SK-N-SH treated with all-trans-retinoic acid at 6 μM for 48 hours (cell line): Measurements from ENCODE around the gene GGCX.

Experiments used
- ATAC-seq: fragments of 200-7000 bp; cut with Tn5 transposase; 3 replicates; pipeline ENCODE4 v1.9.1; 2020; ENCODE audit warnings: mild to moderate bottlenecking, moderate library complexity
- ARNTL ChIP-seq: fragments of 450-650 bp; formaldehyde crosslinking; IDR thresholded peaks from 2 replicates; pipeline ENCODE4 v1.5.0; 2020; ENCODE audit warnings: low read depth, mild to moderate bottlenecking, moderate library complexity, borderline replicate concordance
- BACH2 ChIP-seq: fragments of 250-450 bp; sonication (Bioruptor Pico); IDR thresholded peaks from 2 replicates; pipeline ENCODE4 v1.9.0; 2021; ENCODE audit warnings: mild to moderate bottlenecking, borderline replicate concordance
- CSDC2 ChIP-seq: fragments of 250-450 bp; sonication (Bioruptor Pico); IDR thresholded peaks from 2 replicates; pipeline ENCODE4 v1.5.0; 2020; ENCODE audit warnings: mild to moderate bottlenecking, moderate library complexity
- ESRRG ChIP-seq: fragments of 250-450 bp; sonication (Bioruptor Pico); IDR thresholded peaks from 2 replicates; pipeline ENCODE4 v1.6.1; 2021; ENCODE audit warnings: mild to moderate bottlenecking
- GLIS3 ChIP-seq: fragments of 250-450 bp; sonication (Bioruptor Pico); IDR thresholded peaks from 2 replicates; pipeline ENCODE4 v1.5.0; 2020; ENCODE audit warnings: mild to moderate bottlenecking, moderate library complexity
- ISL1 ChIP-seq: fragments of 250-450 bp; sonication (Bioruptor Pico); IDR thresholded peaks from 2 replicates; pipeline ENCODE4 v2.1.2; 2022; ENCODE audit warnings: mild to moderate bottlenecking, moderate library complexity
- OSR1 ChIP-seq: fragments of 250-450 bp; sonication (Bioruptor Pico); IDR thresholded peaks from 2 replicates; pipeline ENCODE4 v1.8.0; 2022; ENCODE audit warnings: moderate library complexity, mild to moderate bottlenecking, inconsistent platforms
- PPARA ChIP-seq: fragments of 250-450 bp; sonication (Bioruptor Pico); IDR thresholded peaks from 2 replicates; pipeline ENCODE4 v1.5.0; 2020; ENCODE audit warnings: mild to moderate bottlenecking, borderline replicate concordance
- RARB ChIP-seq: fragments of 250-450 bp; sonication (Bioruptor Pico); IDR thresholded peaks from 2 replicates; pipeline ENCODE4 v1.8.0; 2021; ENCODE audit warnings: mild to moderate bottlenecking, moderate library complexity
- SNAI2 ChIP-seq: fragments of 250-450 bp; sonication (Bioruptor Pico); IDR thresholded peaks from 2 replicates; pipeline ENCODE4 v1.5.0; 2020; ENCODE audit warnings: mild to moderate bottlenecking, moderate library complexity
- TCF4 ChIP-seq: fragments of 250-450 bp; sonication (Bioruptor Pico); IDR thresholded peaks from 2 replicates; pipeline ENCODE4 v1.8.0; 2021; ENCODE audit warnings: mild to moderate bottlenecking, moderate library complexity, borderline replicate concordance
- TOX ChIP-seq: fragments of 250-450 bp; sonication (Bioruptor Pico); IDR thresholded peaks from 2 replicates; pipeline ENCODE4 v1.8.0; 2021; ENCODE audit warnings: mild to moderate bottlenecking, moderate library complexity, borderline replicate concordance
- ZC3H10 ChIP-seq: fragments of 250-450 bp; sonication (Bioruptor Pico); IDR thresholded peaks from 2 replicates; pipeline ENCODE4 v1.5.1; 2021; ENCODE audit warnings: mild to moderate bottlenecking, moderate library complexity
- ZFP3 ChIP-seq: fragments of 250-450 bp; sonication (Bioruptor Pico); IDR thresholded peaks from 2 replicates; pipeline ENCODE4 v1.5.0; 2020; ENCODE audit warnings: mild to moderate bottlenecking, moderate library complexity
- ZNF565 ChIP-seq: fragments of 450-650 bp; formaldehyde crosslinking; conservative IDR thresholded peaks from 2 replicates; pipeline ENCODE4 v1.5.0; 2020; ENCODE audit warnings: low read depth, mild to moderate bottlenecking, moderate library complexity
- ZNF70 ChIP-seq: fragments of 450-650 bp; formaldehyde crosslinking; IDR thresholded peaks from 2 replicates; pipeline ENCODE4 v1.5.0; 2020; ENCODE audit warnings: mild to moderate bottlenecking, moderate library complexity
- ZNF8 ChIP-seq: fragments of 450-650 bp; formaldehyde crosslinking; IDR thresholded peaks from 2 replicates; pipeline ENCODE4 v1.5.0; 2020; ENCODE audit warnings: mild to moderate bottlenecking, moderate library complexity
- TF ChIP-seq, protein P1 (sequence below): fragments of 250-450 bp; sonication (Bioruptor Pico); IDR thresholded peaks from 2 replicates; pipeline ENCODE4 v1.5.1; 2020; ENCODE audit warnings: low read depth, mild to moderate bottlenecking, moderate library complexity
- TF ChIP-seq, protein P2 (sequence below): fragments of 250-450 bp; sonication (Bioruptor Pico); IDR thresholded peaks from 2 replicates; pipeline ENCODE4 v1.5.0; 2020; ENCODE audit warnings: mild to moderate bottlenecking, moderate library complexity
- TF ChIP-seq, protein P3 (sequence below): fragments of 250-450 bp; sonication (Bioruptor Pico); IDR thresholded peaks from 2 replicates; pipeline ENCODE4 v1.8.0; 2020; ENCODE audit warnings: mild to moderate bottlenecking, moderate library complexity, borderline replicate concordance
- TF ChIP-seq, protein P4 (sequence below): fragments of 250-450 bp; sonication (Bioruptor Pico); IDR thresholded peaks from 2 replicates; pipeline ENCODE4 v1.5.1; 2021; ENCODE audit warnings: mild to moderate bottlenecking, moderate library complexity

GGCX gene

DNA sequence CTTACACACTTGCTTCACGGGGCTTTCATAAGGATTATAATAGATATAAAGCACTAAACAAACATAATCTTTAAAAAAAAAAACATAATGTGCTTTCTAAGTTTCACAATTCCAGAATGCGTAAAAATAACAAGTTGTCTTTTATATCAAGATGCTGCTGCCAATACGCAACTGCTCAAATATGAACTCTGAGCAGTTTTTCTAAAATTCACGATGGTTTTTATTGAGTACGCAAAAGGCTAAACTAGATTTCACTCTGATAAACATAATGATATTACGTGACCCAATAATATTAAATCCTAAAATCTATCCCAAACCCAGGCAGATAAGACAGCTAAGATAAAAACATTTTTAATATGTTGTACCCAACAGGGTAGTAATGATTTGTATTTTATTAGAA, 47.0 kb downstream of the GGCX start:
- TF ChIP-seq RARB (CRISPR knock-in tag) (no peak), OSR1 (CRISPR knock-in tag) (no peak), TOX (CRISPR knock-in tag) (no peak), ISL1 (no peak), TCF4 (CRISPR knock-in tag) (no peak)
- no peak for ATAC-seq

DNA sequence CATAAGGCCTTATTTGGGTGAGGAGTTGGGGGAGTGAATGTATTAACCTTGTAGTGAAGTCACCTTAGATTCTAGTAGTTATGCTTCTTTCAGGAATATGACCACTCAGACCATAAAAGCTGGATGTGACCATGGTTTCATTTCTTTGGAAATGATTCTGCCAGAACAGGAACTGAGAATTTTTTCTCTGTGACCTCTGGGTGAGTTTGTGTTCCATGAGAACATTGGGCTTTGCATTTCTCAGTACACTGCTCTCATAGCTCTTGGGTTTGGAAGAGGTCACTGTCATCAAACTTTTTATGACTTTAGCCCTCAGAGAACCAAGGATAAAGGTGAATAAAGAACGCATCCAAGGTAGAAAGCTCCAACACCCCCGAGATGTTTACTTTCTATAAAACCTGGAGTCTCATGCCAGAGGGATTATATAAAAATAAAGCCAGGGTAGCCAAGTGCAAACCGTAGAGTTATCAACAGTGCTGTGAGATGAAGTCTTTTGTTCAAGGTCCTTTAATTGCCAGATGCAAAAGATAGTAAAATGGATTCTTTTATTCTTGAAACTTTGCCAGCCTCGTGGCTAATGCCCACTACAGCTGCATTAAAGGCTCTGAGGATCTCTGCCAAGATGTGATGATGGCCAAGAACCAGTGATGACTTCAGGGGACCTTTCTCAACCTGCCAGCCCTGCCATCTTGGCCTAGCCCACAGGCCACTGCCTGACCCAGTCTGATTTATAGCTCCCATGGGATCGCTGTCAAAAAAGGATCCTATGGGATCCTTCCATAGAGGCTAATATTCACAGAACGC, 50.1 kb downstream of the GGCX start:
- TF ChIP-seq ARNTL (CRISPR knock-in tag) (no peak), PPARA (no peak), ESRRG (no peak), ZNF70 (no peak), ISL1 (no peak), TOX (CRISPR knock-in tag) (no peak), ZNF8 (CRISPR knock-in tag) (no peak), ZNF565 (no peak), ZC3H10 (CRISPR knock-in tag) (no peak), OSR1 (CRISPR knock-in tag) (no peak), ZFP3 (no peak), CSDC2 (CRISPR knock-in tag) (no peak), SNAI2 (no peak)
- TF ChIP-seq, protein P1, sequence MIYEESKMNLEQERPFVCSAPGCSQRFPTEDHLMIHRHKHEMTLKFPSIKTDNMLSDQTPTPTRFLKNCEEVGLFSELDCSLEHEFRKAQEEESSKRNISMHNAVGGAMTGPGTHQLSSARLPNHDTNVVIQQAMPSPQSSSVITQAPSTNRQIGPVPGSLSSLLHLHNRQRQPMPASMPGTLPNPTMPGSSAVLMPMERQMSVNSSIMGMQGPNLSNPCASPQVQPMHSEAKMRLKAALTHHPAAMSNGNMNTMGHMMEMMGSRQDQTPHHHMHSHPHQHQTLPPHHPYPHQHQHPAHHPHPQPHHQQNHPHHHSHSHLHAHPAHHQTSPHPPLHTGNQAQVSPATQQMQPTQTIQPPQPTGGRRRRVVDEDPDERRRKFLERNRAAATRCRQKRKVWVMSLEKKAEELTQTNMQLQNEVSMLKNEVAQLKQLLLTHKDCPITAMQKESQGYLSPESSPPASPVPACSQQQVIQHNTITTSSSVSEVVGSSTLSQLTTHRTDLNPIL = no peak
- TF ChIP-seq, protein P2, sequence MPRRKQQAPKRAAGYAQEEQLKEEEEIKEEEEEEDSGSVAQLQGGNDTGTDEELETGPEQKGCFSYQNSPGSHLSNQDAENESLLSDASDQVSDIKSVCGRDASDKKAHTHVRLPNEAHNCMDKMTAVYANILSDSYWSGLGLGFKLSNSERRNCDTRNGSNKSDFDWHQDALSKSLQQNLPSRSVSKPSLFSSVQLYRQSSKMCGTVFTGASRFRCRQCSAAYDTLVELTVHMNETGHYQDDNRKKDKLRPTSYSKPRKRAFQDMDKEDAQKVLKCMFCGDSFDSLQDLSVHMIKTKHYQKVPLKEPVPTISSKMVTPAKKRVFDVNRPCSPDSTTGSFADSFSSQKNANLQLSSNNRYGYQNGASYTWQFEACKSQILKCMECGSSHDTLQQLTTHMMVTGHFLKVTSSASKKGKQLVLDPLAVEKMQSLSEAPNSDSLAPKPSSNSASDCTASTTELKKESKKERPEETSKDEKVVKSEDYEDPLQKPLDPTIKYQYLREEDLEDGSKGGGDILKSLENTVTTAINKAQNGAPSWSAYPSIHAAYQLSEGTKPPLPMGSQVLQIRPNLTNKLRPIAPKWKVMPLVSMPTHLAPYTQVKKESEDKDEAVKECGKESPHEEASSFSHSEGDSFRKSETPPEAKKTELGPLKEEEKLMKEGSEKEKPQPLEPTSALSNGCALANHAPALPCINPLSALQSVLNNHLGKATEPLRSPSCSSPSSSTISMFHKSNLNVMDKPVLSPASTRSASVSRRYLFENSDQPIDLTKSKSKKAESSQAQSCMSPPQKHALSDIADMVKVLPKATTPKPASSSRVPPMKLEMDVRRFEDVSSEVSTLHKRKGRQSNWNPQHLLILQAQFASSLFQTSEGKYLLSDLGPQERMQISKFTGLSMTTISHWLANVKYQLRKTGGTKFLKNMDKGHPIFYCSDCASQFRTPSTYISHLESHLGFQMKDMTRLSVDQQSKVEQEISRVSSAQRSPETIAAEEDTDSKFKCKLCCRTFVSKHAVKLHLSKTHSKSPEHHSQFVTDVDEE = no peak
- TF ChIP-seq, protein P3, sequence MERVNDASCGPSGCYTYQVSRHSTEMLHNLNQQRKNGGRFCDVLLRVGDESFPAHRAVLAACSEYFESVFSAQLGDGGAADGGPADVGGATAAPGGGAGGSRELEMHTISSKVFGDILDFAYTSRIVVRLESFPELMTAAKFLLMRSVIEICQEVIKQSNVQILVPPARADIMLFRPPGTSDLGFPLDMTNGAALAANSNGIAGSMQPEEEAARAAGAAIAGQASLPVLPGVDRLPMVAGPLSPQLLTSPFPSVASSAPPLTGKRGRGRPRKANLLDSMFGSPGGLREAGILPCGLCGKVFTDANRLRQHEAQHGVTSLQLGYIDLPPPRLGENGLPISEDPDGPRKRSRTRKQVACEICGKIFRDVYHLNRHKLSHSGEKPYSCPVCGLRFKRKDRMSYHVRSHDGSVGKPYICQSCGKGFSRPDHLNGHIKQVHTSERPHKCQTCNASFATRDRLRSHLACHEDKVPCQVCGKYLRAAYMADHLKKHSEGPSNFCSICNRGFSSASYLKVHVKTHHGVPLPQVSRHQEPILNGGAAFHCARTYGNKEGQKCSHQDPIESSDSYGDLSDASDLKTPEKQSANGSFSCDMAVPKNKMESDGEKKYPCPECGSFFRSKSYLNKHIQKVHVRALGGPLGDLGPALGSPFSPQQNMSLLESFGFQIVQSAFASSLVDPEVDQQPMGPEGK (CRISPR knock-in tag) = no peak

DNA sequence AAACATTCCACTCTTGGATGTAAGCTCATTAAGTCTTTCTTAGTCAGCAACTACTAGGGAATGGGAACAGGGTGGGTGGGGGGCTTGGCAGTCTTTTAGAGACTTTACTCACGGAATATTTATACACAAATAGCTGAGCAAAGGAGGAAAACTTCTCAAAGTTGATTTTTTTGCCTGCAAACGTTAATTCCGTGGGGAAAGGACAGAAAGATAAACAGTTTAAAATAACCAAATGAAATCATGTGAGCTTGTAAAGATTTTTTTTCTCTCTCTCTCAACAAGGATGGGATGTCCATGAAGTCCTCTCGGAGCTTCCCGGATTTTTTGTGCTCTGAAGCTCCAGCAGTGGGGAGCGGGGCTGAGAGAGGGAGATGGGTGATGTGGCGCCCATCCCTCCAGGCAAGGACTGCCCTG, 54.5 kb downstream of the GGCX start:
- no peak for ATAC-seq

More for the DNA sequence above, 50.1 kb downstream of the GGCX start:
- ATAC-seq = peak; percentile 32; the same call in 1 of the 3 replicates

DNA sequence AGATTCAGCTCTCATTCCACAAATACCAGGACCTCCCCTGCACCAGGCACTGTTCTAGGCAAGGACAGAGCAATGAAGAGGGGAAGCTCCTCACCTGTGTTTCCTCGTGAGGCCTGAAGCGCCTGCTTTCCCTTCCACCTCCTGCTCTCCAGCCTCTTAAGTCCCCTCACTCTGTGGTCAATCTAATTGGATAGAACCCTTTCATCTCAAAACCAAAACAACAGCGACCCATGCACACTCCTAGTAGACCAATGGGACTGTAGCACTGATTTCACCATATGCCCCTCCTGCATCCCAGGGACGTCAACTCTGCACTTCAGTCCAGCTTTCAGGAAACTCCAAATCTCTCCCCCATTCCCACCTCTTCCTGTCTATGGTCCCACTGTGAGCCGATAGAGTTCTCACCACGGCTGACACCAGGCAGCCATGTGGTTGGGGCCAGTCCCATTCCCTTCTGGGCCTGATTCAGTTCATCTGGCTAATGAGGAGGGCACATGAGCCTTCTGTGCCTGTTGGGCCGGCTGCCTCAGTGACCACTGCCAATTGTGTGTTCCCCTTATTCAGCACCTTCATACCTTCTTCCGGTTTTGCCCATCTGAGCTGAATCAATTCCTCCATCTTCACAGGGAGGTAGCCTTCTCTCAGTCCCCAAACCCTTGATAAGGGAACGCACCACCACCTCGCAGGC, 55.6 kb downstream of the GGCX start:
- ATAC-seq = peak; percentile 3
- TF ChIP-seq ZNF70 = no peak
- TF ChIP-seq BACH2 = no peak
- TF ChIP-seq RARB (CRISPR knock-in tag) = no peak
- TF ChIP-seq ZC3H10 (CRISPR knock-in tag) = no peak
- TF ChIP-seq SNAI2 = no peak
- TF ChIP-seq ISL1 = no peak
- TF ChIP-seq PPARA = no peak
- no peak for TF ChIP-seq TCF4 (CRISPR knock-in tag)
- TF ChIP-seq OSR1 (CRISPR knock-in tag) = no peak
- TF ChIP-seq ARNTL (CRISPR knock-in tag) = no peak
- TF ChIP-seq, protein P1 = no peak
- no peak for TF ChIP-seq ZNF8 (CRISPR knock-in tag)
- TF ChIP-seq, protein P2 = no peak
- no peak for TF ChIP-seq GLIS3 (CRISPR knock-in tag)

More for the DNA sequence above, 54.5 kb downstream of the GGCX start:
- TF ChIP-seq PPARA (no peak), TOX (CRISPR knock-in tag) (no peak), ESRRG (no peak), ZNF565 (no peak), ZFP3 (no peak)
- TF ChIP-seq, protein P4, sequence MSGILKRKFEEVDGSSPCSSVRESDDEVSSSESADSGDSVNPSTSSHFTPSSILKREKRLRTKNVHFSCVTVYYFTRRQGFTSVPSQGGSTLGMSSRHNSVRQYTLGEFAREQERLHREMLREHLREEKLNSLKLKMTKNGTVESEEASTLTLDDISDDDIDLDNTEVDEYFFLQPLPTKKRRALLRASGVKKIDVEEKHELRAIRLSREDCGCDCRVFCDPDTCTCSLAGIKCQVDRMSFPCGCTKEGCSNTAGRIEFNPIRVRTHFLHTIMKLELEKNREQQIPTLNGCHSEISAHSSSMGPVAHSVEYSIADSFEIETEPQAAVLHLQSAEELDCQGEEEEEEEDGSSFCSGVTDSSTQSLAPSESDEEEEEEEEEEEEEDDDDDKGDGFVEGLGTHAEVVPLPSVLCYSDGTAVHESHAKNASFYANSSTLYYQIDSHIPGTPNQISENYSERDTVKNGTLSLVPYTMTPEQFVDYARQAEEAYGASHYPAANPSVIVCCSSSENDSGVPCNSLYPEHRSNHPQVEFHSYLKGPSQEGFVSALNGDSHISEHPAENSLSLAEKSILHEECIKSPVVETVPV (CRISPR knock-in tag) = no peak
